NCI-H128 (cell line): ENCODE results near the gene UGT1A8.

ENCODE experiments used
- DNase-seq: peaks from one replicate; lab custom pipeline; 2025; ENCODE audit not compliant: unreplicated experiment; lab: John Stamatoyannopoulos, UW

The UGT1A8 gene

DNA sequence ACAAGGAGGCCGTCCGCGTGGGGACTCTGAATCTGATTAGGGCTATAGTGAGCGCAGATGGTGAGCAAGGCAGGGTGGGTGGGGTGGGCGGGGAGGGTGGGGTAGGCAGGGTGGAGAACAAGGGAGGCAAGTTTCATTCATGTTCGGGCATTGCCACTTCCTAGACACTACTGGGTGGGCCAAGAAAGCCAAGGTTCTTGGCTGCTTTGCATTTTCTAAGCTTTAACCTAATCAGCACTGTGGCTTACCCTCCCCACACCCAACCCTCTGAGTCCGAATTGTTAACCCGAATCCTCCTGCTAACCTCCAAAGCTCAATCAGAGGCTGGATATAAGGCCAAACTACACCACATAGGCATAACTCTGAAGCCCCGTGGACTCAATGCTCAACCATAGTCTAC, 178.8 kb downstream of the UGT1A8 start:
- no peak for DNase-seq

- DNase-seq = no peak
These were observed 181.1 kb downstream of the UGT1A8 start for GRCh38 chr2:233798335-233799086.

DNA sequence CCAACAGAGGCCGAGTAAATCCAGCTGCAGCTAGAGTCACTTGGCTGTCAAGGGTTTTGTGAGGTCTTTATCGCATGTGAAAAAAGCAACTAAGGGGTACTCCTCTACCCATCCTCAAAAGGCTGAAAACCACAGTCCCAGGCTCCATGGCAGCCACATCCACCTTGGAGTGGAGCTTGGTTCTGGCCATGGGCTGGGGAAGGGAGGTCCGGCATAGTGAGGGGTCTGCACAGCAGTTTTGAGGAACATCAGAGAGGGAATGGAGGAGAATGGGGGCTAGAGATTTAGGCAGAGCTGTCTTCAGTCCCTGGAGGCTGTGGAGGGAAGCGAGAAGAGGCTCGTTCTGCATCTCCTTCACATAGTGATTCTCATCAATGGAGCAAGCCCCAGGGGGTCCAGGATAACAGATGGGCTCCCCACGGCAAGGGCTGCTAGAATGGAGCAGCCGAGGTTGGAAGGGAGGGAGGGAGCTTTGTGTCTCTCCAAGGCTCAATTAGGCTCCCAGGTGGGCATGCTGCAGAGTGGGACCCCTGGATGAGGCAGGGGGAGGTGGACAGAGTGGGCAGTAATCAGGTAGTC, 181.7 kb downstream of the UGT1A8 start:
- no peak for DNase-seq

GRCh38 chr2:233799716-233800115, 182.3 kb downstream of the UGT1A8 start:
- no peak for DNase-seq

DNA sequence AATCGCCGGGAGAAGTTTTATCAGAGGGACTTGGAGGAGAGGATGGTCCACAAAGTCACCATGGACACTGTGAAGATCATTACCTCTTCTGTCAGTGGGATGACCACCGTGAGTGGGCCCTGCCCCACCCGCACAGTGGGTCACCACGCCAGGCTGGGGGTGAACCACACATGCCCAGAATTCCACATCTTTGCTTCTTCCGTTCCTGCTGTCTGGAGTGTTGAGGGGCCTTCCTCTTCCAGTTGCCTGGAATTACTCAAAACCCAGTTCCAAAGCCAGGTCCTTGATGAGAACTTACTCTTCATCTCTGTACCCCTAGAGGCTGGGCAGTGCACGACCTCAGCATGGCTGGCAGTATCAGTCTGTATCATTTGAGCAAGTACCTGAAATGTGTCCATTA, 182.8 kb downstream of the UGT1A8 start:
- no peak for DNase-seq

- no peak for DNase-seq
These were observed 184.1 kb downstream of the UGT1A8 start for GRCh38 chr2:233801357-233802131.

DNA sequence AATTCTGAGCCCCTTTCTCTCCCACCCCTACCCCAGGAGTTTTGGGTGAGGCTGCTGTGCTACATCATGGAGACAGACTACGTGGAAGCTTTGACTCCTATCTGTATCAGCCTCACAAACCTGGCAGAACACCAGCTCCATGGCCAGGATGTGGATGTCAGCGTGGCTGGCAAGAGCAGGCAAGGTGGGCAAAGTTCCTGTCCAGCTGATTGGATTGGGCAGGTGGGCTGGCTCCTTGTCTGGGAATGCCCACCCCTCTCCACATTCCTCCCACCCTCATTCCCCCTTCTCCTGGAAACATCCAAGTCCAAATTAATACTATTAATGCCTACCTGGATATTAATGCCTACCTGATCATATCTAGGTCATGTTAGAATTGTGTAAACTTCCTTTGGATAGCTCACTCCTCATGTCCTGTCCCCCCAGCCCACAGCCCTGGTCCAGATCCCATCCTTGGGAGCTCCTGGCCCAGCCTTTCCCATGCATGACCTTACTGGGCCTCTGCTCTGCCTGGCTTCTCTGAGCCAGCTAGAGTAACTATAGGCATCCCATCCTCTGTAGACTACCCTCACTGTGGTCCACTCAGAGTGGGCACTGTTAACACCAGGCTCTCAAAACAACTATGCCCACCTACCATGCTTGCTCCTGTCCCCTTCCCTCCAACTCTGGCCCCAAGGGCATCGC, 184.8 kb downstream of the UGT1A8 start:
- DNase-seq = no peak

GRCh38 chr2:233803292-233803911, 186.0 kb downstream of the UGT1A8 start:
- DNase-seq = no peak

- DNase-seq = no peak
These were observed 186.6 kb downstream of the UGT1A8 start for GRCh38 chr2:233803994-233804393.

- DNase-seq = no peak
These were observed 189.9 kb downstream of the UGT1A8 start for GRCh38 chr2:233807215-233807865.

- no peak for DNase-seq
These were observed 190.8 kb downstream of the UGT1A8 start for GRCh38 chr2:233807966-233808935.

DNA sequence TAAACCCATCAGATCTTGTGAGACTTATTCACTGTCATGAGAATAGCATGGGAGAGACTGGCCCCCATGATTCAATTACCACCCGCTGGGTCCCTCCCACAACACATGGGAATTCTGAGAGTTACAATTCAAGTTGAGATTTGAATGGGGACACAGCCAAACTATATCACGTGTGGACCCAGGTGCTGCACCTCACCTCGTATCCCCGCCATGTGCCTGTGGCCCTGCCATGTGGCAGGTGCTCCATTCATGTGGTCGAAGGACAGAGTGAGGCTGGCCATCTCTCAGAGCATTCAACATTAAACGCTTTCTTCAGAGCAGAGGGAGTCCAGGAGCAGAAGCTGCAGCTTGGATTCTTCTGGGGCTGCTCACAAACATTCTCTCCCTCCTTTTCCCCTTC, 193.0 kb downstream of the UGT1A8 start:
- DNase-seq = no peak

DNA sequence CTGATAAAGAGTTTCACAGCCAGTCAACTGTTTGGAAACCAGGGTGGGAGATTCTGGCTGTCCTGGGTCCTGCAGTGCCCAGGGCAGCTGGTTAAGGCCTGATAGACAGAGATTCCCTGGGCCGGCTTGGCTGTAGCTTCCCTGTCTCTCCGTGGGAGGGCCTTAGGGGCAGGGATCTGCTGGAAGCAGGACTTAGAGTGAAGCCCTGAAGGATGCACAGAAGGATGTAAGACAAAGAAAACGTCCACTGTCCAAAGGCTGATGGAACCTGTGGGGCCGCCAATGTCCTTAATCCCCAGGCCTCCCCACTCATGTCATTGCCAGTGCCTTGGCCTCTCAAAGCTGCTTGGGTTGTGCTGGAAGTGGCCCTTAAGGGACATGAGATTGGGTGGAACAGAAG, 193.7 kb downstream of the UGT1A8 start:
- no peak for DNase-seq

GRCh38 chr2:233811732-233812131, 194.3 kb downstream of the UGT1A8 start:
- no peak for DNase-seq

DNA sequence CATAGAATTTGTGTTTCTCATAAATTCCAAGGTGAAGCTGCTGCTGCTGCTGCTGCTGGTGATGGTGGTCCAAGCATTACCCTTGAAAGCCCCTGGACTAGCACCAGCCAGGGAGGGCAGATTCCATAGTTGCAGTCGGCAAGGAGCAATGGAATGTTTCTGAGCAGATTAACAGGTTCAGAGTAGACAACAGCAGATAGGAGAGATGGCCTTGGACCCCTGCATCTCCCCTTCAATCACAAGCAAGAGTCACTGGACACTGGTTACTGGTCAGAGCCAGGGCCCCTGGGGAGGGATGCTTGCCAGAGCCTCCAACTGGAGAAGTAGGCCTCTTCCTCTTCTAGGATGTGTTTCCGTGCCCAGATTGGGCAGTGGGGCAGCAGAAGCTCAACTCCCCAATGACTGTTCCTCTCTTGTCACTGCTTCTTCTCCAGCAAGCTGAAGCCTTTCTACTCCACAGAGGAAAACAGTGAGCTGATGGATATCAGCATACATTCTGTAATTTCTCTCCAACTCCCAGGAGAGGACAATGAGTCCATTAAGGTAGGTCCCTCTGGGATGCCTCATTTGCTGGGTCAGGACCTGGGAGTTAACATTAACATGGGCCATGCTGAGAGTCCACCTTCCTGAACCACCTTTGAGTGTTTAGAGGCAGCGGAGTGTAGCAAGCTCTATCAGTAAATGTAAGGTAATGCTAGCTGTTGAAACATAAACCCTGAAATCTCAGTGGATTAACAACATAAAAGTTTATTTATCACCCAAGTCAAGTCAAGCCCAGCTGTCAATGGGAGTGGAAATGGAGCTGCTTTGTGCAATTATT, 196.0 kb downstream of the UGT1A8 start:
- no peak for DNase-seq

DNA sequence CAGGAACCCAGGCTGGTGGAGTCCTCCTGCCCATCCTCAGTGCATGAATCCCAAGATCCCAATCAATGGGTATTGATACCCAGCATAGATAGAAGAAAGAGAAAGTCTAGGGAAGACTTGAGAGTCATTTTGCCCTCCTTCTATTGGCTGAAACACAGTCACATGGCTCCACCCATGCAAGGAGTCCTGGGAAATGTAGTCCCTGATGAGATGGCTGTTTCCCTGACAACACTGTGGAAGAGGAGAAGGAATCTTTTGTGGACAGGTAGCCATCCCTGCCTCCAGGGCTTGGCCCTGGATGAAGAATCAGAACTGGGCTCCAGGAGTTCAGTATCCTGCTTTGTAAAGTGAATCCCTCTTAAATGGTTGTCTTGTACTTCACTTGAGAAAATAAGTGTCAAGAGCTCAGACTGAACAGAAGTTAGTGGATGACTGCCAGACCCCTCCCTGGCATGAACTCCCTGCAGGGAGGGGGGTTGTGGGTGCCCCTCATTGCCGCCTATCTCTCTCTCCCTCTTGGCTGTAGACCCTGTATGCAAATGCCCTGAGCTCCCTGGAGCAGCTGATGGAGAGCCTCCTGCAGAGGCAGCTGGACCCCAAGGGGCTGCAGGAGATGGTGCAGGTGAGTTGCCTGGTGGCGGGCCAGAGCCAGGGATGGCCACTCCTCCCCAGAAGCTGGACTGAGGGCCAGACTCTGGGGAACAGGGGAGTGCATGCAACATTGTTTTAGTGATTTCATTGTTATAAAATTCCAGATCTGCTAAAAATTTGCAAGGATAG, 196.8 kb downstream of the UGT1A8 start:
- DNase-seq = no peak

GRCh38 chr2:233815861-233816260, 198.4 kb downstream of the UGT1A8 start:
- no peak for DNase-seq

DNA sequence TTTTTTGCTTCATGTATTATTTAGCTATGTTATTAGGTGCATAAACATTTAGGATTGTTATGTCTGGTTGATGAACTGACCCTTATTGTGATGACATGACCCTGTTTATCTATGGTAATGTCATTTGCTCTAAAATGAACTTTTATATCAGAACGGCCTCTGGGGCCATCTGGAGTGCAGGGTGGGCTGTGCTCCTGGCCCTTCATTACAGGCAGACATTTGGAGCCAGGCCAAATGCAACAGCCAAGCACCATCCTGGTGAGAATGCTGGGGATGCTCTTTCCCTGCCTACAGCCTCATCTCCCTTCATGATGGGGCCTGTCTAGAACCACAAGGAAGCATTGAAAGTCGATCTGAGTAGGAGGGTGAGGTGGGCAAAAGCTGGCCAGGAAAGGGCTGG, 198.9 kb downstream of the UGT1A8 start:
- no peak for DNase-seq
